ENCODE measurements around the gene TFAP2C.

The TFAP2C gene

GRCh38 chr20:56628873-56629463 lies at the start of gene TFAP2C:
TSS of gene TFAP2C (plus strand) at chr20:56629306. CDS start at chr20:56629545, 239 bp downstream.
- no peak for DNase-seq (ENCODE audit: low spot score)

- DNase-seq (ENCODE audit: low spot score), result no peak
Measured at GRCh38 chr20:56580226-56580625, 48.9 kb upstream of the TFAP2C start.

GRCh38 chr20:56581701-56582100 lies 47.4 kb upstream of the TFAP2C start:
- DNase-seq (ENCODE audit: low spot score), result no peak

- peak; percentile 4 for DNase-seq (ENCODE audit: low spot score)
Measured at GRCh38 chr20:56582542-56582941, 46.6 kb upstream of the TFAP2C start.

GRCh38 chr20:56584916-56585315 lies 44.2 kb upstream of the TFAP2C start:
- DNase-seq (ENCODE audit: low spot score), result no peak

- DNase-seq (ENCODE audit: low spot score), result no peak
Measured at GRCh38 chr20:56587307-56588041, 41.6 kb upstream of the TFAP2C start.

- no peak for DNase-seq (ENCODE audit: low spot score)
Measured at GRCh38 chr20:56588996-56589395, 40.1 kb upstream of the TFAP2C start.

GRCh38 chr20:56589633-56590032 lies 39.5 kb upstream of the TFAP2C start:
- no peak for DNase-seq (ENCODE audit: low spot score)

GRCh38 chr20:56590888-56591287 lies 38.2 kb upstream of the TFAP2C start:
- no peak for DNase-seq (ENCODE audit: low spot score)

- no peak for DNase-seq (ENCODE audit: low spot score)
Measured at GRCh38 chr20:56592211-56592610, 36.9 kb upstream of the TFAP2C start.

- no peak for DNase-seq (ENCODE audit: low spot score)
Measured at GRCh38 chr20:56592817-56593216, 36.3 kb upstream of the TFAP2C start.

GRCh38 chr20:56595746-56596475 lies 33.2 kb upstream of the TFAP2C start:
- no peak for DNase-seq (ENCODE audit: low spot score)

- no peak for DNase-seq (ENCODE audit: low spot score)
Measured at GRCh38 chr20:56601166-56601565, 27.9 kb upstream of the TFAP2C start.

GRCh38 chr20:56604673-56605072 lies 24.4 kb upstream of the TFAP2C start:
- no peak for DNase-seq (ENCODE audit: low spot score)

- DNase-seq (ENCODE audit: low spot score), result no peak
Measured at GRCh38 chr20:56605261-56605996, 23.7 kb upstream of the TFAP2C start.

- DNase-seq (ENCODE audit: low spot score), result no peak
Measured at GRCh38 chr20:56606174-56606945, 22.7 kb upstream of the TFAP2C start.

- no peak for DNase-seq (ENCODE audit: low spot score)
Measured at GRCh38 chr20:56607061-56607704, 21.9 kb upstream of the TFAP2C start.

- no peak for DNase-seq (ENCODE audit: low spot score)
Measured at GRCh38 chr20:56608376-56608775, 20.7 kb upstream of the TFAP2C start.

GRCh38 chr20:56609321-56609720 lies 19.8 kb upstream of the TFAP2C start:
- DNase-seq (ENCODE audit: low spot score), result no peak

- no peak for DNase-seq (ENCODE audit: low spot score)
Measured at GRCh38 chr20:56610098-56610497, 19.0 kb upstream of the TFAP2C start.

- DNase-seq (ENCODE audit: low spot score), result no peak
Measured at GRCh38 chr20:56614196-56614595, 14.9 kb upstream of the TFAP2C start.

Data from kidney capillary endothelial cell (primary cell).